ENCODE measurements around the gene RIMBP2. TPM values are rescaled to one million over a fixed set of nuclear protein-coding genes. Genes with fewer than 3 reads are reported as not detected.
"Not testable (repeated sequence)": the region's sequence is repeated elsewhere in the genome, so short reads cannot be mapped to it uniquely, and the experiment has no call there.

RIMBP2 gene
- total RNA-seq, 1 donor from 2014 or later = not detected

- DNase-seq (ENCODE audit: low spot score); intact Hi-C loops (cut with DNase I): not testable (repeated sequence)
These were observed 131.6 kb downstream of the RIMBP2 start for GRCh38 chr12:130584475-130584874.

DNA sequence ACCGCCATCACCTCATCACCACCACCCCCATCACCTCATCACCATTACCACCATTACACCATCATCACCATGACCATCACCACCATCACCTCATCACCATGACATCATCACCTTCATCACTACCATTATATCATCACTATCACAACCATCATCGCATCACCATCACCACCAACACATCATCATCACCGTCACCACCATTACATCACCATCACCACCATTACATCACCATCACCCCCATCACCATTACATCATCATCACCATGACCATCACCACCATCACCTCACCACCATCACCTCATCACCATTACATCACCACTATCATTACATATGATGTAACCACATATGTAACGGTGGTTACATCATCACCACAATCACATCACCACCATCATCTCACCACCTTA lies 132.3 kb downstream of the RIMBP2 start:
- intact Hi-C loops (cut with DNase I) = no loop called here

DNA sequence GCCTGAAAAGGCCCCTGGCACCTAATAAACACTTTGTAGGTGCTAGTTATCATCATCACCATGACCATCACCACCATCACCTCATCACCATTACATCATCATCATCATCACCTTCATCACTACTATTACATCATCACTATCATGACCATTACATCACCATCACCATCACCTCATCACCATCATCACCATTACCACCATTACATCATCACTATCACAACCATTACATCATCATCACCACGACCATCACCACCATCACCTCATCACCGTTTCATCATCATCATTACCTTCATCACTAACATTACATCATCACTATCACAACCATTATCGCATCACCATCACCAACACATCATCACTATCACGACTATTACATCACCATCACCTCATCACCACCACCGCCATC lies 132.8 kb downstream of the RIMBP2 start:
- intact Hi-C loops (cut with DNase I) = no loop called here
- DNase-seq (ENCODE audit: low spot score) = no peak

More for the DNA sequence above, 132.3 kb downstream of the RIMBP2 start:
- no peak for DNase-seq (ENCODE audit: low spot score)

DNA sequence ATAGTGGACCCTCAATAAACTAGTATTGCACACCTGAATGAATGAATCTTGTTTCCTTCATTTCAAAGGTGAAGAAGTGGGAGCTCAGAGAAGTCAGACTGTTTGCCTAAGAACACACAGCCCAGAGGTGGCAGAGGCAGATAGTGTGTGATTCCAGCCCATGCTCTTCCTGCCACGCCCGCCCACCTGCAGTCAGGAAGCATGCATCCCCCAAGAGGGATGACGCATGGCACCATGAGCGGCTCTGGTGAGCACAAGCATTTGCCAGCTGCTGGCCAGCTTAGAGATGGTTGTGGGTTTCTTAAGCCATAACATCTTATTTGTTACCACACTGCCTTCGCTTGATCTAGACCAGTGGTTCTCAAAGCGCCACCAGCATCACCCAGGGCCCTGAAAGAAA lies 133.8 kb downstream of the RIMBP2 start:
- intact Hi-C loops (cut with DNase I) = no loop called here

DNA sequence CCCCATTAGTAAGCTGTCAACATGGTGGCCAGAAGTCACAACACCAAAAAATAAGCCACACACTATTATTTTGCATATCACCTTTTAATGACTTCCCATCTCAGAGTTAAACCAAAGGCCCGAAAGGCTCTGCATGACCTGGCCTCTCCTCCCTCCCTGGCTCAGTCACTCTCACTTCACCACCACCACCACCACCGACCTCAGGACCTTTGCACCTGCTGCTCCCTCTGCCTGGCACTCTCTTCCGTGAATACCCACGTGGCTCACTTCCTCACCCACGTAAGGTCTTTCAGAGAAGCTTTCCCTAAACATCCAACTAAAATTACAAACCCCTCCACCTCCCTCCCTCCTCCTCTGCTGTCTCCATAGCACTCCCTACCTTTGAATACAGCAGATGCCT lies 134.3 kb downstream of the RIMBP2 start:
- DNase-seq (ENCODE audit: low spot score) = no peak
- intact Hi-C loops (cut with DNase I) = no loop called here

More for the DNA sequence above, 133.8 kb downstream of the RIMBP2 start:
- DNase-seq (ENCODE audit: low spot score) = no peak

- DNase-seq (ENCODE audit: low spot score) = no peak
- intact Hi-C loops (cut with DNase I) = no loop called here
These were observed 136.9 kb downstream of the RIMBP2 start for GRCh38 chr12:130579231-130579630.

- no peak for DNase-seq (ENCODE audit: low spot score)
- intact Hi-C loops (cut with DNase I) = no loop called here
These were observed 138.7 kb downstream of the RIMBP2 start for GRCh38 chr12:130577351-130577750.

DNA sequence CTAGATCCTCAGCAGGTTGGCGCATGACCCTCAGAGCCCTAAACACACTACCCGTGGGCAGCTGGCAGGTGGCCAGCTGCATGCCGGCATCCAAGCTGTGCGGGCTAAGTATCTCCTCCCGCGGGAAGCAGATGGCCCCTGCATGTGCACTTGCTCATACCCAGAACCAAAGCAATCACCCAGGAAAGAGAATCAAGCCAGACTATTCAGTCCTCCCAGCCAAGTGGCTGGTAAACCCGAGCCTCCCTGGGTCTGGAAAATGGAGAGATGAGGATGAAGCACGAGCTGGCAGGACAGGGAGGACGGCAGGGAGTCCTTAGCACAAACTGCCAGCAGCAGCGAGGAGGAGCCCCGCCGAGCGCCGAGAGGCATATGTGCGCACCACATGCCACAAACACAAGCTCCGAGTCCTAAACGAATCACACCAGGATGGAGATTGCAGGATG lies 139.7 kb downstream of the RIMBP2 start:
- DNase-seq (ENCODE audit: low spot score) = no peak
- intact Hi-C loops (cut with DNase I) = no loop called here

- no peak for DNase-seq (ENCODE audit: low spot score)
- intact Hi-C loops (cut with DNase I) = no loop called here
These were observed 141.7 kb downstream of the RIMBP2 start for GRCh38 chr12:130574402-130574801.

DNA sequence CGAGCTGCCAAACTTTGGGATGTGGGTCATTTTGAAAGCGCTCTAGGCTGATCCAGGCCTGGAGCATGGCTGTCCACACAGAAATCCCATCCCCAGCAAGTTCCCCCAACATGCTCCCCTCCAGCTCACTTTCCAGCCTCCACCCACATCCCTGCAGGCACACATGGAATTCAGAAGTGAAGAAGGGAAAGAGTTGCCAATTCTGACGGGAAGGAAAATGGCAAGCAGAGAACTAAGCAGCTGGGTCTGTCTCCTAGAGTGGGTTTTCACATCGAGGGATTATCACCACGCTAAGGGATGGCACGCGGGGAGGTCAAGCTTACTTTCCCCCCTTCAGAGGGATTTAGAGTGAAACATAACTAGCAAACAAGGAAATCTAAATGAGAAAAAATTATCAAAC lies 142.3 kb downstream of the RIMBP2 start:
- no peak for DNase-seq (ENCODE audit: low spot score)
- intact Hi-C loops (cut with DNase I) = no loop called here

DNA sequence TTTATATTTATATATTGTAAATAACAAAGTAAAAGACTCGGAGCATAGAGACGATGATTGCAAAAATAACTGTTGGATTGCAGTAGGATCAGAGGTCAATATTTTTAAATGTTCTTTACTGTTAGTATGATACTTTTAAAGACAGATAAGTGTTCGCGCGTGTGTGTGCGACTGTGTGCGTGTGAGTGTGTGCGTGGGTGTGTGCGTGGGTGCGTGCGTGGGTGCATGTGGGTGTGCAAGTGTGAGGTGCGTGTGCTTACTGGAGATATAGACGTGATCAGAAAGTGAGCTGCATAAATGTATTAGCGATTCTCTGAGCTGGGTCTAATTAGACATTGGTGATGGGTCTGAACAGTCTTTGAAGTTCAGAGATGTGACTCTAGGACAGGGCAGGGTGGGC lies 142.9 kb downstream of the RIMBP2 start:
- intact Hi-C loops (cut with DNase I) = no loop called here
- DNase-seq (ENCODE audit: low spot score) = no peak

DNA sequence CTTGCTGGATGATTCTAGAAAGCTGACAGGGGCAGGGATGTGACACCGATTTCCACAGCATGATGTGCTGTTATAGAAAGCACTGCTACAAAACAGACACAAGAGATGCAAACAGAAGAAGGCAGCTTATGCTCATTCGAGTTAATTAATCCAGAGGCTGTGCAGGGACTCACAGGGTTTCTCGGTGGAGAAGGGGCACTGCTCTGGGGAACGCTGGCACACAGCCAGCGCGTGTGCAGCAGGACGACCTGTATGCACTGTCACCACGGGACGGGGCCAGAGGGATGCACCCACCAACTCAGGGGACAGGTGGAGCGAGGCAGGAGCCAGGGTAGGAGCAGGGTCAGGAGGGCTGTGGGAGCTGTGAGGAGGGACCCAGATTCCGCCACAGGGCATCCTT lies 143.5 kb downstream of the RIMBP2 start:
- intact Hi-C loops (cut with DNase I) = no loop called here
- DNase-seq (ENCODE audit: low spot score) = no peak

- DNase-seq (ENCODE audit: low spot score) = no peak
- intact Hi-C loops (cut with DNase I) = no loop called here
These were observed 144.4 kb downstream of the RIMBP2 start for GRCh38 chr12:130571734-130572133.

- intact Hi-C loops (cut with DNase I) = no loop called here
- DNase-seq (ENCODE audit: low spot score) = no peak
These were observed 145.0 kb downstream of the RIMBP2 start for GRCh38 chr12:130571089-130571488.

GRCh38 chr12:130569521-130569920 lies 146.6 kb downstream of the RIMBP2 start:
- intact Hi-C loops (cut with DNase I) = no loop called here
- no peak for DNase-seq (ENCODE audit: low spot score)

DNA sequence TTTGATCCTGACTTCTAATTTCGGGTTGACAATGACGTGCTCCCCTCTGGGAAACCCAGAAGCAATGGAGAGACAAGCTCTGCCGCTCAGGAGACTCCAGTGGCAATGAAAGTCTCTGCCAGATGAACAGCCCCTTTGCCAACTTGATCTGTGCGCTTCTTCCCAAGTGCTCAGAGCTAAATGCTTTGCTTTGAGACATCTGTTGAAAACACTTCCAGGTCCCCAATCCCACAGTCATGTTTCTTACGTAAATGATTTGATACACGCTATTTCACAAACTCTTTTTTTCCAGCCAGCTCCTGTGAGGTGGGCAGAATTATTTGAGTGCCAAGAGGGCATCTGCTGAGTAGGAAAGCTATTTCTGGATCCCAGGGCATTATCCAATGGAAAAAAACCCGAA lies 147.6 kb downstream of the RIMBP2 start:
- intact Hi-C loops (cut with DNase I) = no loop called here

DNA sequence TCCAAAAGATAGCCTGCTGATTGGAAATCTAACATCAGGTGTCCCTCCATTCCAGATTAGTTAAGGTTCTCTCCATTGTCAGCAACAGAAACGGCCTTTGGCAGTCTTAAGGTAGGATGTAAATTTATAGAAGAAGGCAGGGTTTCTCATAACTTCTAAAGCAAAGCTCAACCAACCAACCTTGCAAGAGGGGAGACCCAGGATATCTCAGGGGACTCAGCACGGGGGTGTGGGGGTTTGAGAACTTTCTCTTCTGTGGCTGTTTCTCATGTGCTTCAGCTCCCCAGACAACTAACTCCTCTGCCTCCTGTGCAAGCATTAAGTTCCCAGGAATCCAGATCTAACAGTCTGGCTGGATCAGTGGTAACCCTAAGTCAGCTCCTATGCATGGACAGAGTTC lies 148.1 kb downstream of the RIMBP2 start:
- intact Hi-C loops (cut with DNase I) = no loop called here
- DNase-seq (ENCODE audit: low spot score) = no peak

More for the DNA sequence above, 147.6 kb downstream of the RIMBP2 start:
- DNase-seq (ENCODE audit: low spot score) = no peak

- intact Hi-C loops (cut with DNase I) = no loop called here
- DNase-seq (ENCODE audit: low spot score) = no peak
These were observed 149.5 kb downstream of the RIMBP2 start for GRCh38 chr12:130566446-130567155.

DNA sequence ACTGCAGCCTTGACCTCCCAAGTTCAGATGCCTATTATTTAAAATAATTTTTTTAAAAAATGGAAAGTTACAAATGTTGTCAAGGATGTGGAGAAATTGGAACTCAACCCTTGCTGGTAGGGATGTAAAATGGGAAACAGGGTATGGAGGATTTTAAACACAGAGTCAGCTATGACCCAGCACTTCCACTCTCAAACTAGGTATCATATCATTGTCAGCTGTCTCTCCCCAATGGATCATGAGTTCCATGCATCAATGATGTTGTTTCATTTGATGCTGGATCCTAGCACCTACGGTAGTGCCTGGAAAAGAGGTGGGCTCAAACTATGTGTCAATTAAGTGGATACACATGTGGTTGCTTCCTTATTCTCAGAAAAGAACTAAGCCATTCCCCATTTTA lies 150.9 kb downstream of the RIMBP2 start:
- intact Hi-C loops (cut with DNase I) = no loop called here
- no peak for DNase-seq (ENCODE audit: low spot score)

- intact Hi-C loops (cut with DNase I) = no loop called here
- no peak for DNase-seq (ENCODE audit: low spot score)
These were observed 152.8 kb downstream of the RIMBP2 start for GRCh38 chr12:130563323-130563722.

DNA sequence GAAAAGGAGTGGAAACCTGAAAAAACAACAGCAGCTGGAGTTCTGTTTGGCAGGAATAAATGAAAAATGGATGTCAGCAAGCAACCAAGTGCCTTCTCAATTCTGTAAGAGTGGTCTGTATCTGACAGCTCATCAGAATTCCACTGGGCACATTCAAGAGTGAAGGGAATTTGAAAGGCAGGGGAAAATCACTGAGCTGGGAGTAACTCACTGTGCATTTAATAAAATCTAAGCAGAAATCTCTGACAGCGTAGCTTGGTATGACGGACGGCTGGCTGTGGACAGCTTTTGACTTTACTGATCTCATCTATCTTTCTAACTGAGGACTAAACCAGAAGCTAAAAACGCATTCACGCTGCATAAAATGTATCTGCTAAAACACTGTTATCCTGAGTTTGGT lies 153.4 kb downstream of the RIMBP2 start:
- intact Hi-C loops (cut with DNase I) = no loop called here
- DNase-seq (ENCODE audit: low spot score) = no peak

DNA sequence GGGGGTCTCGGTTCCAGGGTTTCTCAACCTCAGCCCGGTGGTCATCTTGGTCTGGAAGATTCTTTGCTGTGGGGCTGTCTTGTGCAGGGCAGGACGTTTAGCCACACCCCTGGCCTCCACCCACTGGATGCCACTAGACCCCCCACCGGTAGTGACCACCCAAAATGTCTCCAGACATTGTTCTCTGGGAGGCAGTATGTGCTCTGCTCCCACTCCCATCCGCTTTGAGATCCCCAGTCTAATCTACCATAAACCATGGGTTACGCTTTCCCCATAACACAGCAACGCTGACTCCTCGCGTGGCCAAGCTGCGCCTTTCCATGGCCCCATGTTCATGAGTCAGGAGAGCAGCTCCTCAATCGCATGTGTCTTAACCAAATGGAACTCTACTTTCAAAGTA lies 155.8 kb downstream of the RIMBP2 start:
- DNase-seq (ENCODE audit: low spot score) = no peak
- intact Hi-C loops (cut with DNase I) = no loop called here

Data from cardiac septum (tissue), 1 donor.